Measurements from ENCODE around the gene MAN1A2.
"Not testable (repeated sequence)": the region's sequence is repeated elsewhere in the genome, so short reads cannot be mapped to it uniquely, and the experiment has no call there.

Gene MAN1A2

DNA sequence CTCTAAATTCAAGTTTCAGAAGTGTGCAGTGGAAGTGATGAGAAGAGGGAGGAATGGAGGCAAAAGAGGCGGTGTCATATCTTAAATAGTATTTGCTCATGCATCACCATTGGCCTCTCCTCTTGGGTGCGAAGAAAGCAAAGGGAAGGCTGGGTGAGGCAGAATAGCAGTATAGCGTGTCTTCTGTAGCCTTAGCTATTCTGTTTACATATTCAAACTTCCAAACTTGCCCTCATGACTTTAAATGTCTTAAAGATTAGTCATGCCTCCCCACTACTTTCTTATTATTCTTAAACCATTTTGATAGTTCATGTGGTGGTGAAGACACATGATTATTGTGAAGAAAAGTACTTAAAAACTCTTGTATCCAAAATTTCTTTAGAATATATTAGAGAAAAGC, 134.0 kb downstream of the MAN1A2 start:
- no peak for DNase-seq

GRCh38 chr1:117511273-117511672, 144.0 kb downstream of the MAN1A2 start:
- DNase-seq, result no peak

GRCh38 chr1:117512728-117513321, 145.6 kb downstream of the MAN1A2 start:
- DNase-seq, result peak; percentile 7

DNA sequence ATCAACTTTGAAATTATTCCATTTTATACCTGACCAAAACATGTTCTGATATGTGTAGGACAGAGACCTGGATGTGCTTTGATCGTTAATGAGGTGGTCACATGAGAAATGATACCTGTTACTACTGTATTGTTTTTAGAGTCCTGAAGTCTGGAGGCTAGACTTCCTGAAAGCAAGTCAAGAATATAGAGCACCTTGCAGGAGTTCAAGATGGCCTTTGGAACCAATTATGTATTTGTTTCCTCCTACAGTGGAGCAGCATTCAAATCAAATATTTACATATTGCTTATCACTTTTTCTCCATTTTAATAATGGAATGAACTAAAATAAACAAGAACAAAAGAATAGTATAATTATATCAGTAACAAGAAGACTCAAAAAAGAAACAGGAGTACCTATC, 155.9 kb downstream of the MAN1A2 start:
- no peak for DNase-seq

- no peak for DNase-seq
Measured at GRCh38 chr1:117527074-117527473, 159.8 kb downstream of the MAN1A2 start.

- DNase-seq, result no peak
Measured at GRCh38 chr1:117527566-117528102, 160.4 kb downstream of the MAN1A2 start.

DNA sequence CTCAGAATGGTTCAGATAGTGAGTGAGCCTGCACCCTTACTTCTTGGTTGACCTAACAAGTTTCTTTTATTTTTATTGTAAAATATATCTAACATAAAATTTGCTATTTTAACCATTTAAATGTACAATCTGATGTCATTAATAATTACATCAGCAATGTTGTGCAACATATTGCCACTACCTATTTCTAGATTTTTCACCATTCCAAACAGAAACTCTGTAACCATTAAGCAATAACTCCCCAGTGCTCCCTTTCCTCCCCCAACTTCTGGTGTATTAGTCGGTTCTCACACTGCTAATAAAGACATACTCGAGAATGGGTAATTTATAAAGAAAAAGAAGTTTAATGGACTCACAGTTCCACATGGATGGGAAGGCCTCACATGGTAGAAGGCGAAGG, 162.4 kb downstream of the MAN1A2 start:
- no peak for DNase-seq

DNA sequence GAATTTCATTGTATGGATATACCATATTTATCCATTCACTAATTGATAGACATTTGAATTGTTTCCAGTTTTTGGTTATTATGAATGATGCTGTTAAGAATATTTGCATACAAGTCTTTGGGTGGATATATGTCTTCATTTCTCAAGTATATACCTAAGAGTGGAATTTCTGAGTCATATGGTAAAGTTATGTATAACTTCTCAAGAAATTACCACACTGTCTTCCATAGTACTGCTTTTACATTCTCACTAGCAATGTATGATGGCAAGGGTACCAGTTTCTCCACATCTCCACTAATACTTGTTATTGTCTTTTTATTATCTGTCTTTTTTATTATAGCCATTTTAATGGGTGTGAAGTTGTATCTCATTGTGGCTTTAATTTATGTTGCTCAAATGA, 164.0 kb downstream of the MAN1A2 start:
- DNase-seq, result no peak

DNA sequence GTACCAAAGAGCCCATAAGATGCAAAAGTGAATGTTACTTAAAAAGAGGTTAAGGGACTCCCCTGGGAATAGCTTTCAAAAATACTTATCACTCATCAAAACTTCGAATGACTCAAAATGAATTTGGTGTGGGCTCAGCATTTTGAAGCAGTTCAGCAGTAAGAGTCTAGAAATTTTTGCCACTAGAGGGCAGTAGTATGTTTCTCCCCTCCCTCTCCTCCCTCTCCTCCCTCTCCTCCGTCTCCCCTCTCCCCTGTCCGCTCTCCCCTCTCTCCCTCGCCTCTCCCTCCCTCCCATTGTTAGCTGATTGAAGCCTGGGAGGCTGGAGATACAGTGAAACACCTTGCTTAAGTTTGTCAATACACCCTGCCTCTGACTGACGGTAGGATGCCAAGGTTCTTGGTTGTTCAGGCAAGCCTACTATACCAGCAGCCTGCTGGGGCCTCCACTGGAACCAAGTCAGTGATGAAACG, 167.8 kb downstream of the MAN1A2 start:
- DNase-seq, result peak; percentile 46

DNA sequence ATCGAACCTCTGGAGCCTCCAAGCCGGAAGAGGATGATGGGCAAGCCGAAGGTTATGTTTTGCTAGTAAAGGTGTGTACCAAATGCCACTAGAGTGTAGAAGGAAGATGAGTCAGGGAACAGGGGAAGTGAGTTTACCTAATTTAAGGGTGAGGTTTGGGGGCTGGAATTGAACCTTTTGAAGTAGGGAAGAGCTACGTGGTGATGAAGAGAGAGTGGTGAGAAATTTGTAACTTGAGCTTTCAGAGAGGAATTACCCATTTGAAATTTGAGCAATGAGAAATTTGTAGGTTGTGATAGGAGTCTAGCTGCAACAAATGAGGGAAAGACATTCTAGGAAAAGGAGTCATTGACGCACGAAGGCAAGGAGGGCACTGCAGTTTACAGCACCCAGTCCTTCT, 168.6 kb downstream of the MAN1A2 start:
- DNase-seq, result no peak

DNA sequence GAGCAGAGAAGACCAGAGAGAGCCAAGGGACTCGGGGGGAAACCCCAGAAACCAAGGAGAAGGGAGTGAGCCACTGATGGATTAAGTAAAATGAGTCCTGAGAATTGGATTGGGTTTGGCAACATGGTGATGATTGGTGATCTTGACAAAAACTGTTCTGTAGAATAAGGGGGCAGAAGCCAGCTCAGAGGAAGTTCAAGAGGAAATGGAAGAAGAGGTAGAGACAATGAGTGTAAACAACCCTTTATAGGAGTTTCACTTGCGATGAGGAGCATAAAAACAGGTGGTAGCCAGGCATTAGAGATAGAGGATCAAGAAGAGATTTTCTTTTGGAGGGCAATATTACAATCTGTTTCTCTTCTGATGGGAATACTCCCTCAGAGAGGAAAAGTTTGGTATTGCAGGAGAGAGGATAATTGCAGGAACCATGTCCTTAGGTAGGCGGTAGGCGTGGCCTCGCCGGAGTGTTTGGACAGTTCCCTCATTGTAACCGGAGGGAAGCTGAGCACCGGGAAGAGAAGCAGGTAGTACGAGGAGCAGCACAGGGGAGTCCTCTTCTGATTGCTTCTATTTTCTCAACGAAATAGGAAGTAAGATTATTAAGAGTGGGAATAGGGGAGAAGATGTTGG, 170.2 kb downstream of the MAN1A2 start:
- DNase-seq, result no peak

DNA sequence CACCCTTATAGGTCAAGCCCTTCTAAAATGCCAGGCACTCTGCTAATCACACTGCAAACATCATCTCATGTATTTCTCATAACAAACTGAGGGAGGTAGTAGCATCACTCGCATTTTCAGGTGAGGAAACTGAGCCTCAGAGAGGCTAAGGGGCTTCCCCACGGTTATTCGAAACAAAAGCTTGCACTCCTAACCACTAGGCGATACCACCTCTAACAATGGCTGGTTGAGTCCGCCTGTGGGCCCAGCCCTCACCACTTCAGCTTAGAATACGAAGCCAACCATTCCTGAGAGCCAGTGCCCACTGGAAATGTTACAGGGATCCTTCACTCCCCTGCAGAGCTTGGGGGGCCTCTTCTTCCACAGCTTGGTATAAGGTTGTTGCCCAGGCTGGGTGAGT, 173.3 kb downstream of the MAN1A2 start:
- DNase-seq, result no peak

DNA sequence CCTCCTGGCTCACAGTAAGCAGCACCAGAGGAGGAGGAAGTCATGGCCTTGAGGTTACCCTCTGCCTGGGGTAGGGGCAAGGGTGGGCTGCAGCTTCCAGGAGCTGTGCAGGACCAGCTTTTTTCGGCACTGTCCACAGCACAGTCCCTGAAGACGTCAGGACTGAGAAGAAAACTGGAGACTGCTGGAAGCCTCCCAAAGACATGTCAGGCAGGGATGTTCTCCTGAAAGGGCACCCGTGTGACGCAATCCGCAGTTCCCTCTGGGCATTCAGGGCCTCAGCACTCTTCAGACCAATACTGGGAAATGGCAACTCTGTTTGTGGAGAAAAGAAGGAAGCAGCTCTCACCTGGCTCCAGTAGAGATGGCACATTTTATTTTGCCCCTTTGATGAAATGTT, 173.8 kb downstream of the MAN1A2 start:
- no peak for DNase-seq

DNA sequence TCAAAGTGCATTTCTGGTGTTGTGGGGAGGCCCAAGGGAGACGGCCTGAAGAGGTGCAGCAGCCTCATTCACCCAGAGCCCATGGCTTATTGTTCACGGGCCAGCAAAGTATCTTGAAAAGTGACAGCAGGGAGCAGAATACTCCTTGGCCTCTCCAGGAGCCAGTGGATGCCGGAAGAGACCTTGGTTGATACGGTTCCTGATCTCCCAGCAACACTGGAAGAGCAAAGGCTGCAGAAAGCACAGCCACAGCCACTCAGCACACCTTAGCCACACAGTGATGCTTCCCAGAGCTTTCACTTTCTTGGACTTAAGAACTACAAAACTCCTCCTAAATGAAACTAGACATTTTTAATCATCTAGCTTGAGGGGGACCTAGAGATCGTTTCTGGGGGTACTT, 174.3 kb downstream of the MAN1A2 start:
- DNase-seq, result no peak

DNA sequence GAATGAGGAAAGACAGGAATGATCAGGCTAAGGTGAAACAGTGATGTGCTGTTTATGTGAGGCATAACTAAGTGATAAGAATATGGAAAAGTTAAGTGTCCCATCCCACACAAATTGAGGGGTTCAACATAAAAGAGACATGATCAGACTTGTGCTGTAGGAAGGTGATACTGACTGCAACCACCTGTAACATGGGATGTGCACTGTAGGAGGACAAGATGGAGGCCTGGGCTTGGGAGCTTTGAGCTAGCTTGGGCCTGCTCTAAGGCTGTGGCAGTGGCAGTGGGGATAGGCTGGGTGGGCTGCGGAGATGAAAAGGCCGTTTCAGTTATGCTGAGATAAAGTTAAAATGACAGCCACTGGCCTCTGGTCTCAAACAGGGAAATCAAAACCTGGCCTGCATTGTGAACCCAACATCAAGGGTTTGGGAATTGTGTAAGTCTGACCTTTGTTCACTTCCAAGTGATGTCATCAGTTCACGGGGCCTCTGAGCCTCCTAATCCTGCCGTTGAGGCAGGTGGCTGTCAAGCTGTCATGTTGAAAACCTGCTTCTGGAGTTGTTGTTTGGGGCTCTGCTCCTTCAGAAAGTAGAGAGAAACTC, 177.4 kb downstream of the MAN1A2 start:
- no peak for DNase-seq

GRCh38 chr1:117546467-117546866, 179.2 kb downstream of the MAN1A2 start:
- DNase-seq, result no peak

GRCh38 chr1:117553471-117553870, 186.2 kb downstream of the MAN1A2 start:
- no peak for DNase-seq

GRCh38 chr1:117555806-117556205, 188.6 kb downstream of the MAN1A2 start:
- DNase-seq, result no peak

GRCh38 chr1:117556341-117556740, 189.1 kb downstream of the MAN1A2 start:
- DNase-seq, result no peak

DNA sequence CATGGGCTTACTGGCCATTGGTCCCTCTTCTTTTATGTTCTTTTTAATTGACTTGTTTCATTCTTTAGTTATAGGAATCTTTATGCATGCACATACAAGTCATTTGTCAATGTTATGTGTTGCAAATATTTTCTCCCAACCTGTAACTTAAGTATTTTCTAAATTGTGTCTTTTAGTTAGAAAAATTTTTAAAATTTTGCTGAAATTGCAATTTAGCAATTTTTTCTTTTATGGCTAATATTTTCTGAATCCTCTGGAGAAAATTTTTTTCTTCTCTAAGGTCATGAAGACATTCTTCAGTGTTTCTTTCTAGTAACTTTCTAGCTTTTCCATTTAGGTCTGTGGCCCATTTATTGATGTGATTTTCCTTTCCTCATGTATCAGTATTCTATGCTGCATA, 189.7 kb downstream of the MAN1A2 start:
- DNase-seq, result no peak

GRCh38 chr1:117558451-117558850, 191.2 kb downstream of the MAN1A2 start:
- DNase-seq, result not testable (repeated sequence)

DNA sequence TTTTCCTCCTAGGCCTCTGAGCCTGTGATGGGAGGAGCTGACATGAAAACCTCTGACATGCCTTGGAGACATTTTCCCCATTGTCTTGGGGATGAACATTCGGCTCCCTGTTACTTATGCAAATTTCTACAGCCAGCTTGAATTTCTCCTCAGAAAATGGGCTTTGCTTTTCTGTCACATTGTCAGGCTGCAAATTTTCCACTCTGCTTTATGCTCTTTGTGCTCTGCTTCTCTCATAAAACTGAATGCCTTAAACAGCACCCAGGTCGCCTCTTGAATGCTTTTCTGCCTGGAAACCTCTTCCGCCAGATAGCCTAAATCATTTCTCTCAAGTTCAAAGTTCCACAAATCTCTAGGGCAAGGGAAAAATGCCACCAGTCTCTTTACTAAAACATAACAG, 191.9 kb downstream of the MAN1A2 start:
- no peak for DNase-seq

DNA sequence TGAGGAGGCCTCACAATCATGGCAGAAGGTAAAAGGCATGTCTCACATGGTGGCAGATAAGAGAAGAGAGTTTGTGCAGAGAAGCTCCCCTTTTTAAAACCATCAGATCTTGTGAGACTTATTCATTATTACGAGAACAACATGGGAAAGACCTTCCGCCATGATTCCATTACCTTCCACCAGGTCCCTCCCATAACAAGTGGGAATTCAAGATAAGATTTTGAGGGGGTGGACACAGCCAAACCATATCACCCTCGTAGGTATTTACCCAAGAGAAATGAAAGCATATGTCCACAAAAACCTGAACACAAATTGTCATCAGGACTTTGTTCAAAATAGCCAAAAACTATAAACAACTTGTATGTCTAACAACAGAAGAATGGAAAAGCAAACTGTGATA, 192.7 kb downstream of the MAN1A2 start:
- DNase-seq, result no peak

- DNase-seq, result no peak
Measured at GRCh38 chr1:117561071-117561470, 193.8 kb downstream of the MAN1A2 start.
